Activated T-helper 2 cell treated with anti-CD3 and anti-CD28 coated beads, Interferon-gamma antibody, Interleukin-2, Interleukin-4, amounts not matched to agents 10 μg/mL and 5 μg/mL and 100 μg/mL, durations not matched to agents 14 hours and 24 hours and 36 hours (primary cell): ENCODE data around the gene IGFBP6. TPM values are rescaled to one million over a fixed set of nuclear protein-coding genes. Genes with fewer than 3 reads are reported as not detected.
"Not testable (repeated sequence)": the region's sequence is repeated elsewhere in the genome, so short reads cannot be mapped to it uniquely, and the experiment has no call there.

ENCODE experiments used
- DNase-seq: peaks from one replicate; pipeline ENCODE4 v3.0.0; 2021; ENCODE audit warnings: low spot score
- H3K27ac Mint-ChIP-seq: one replicate; pipeline ENCODE4 v1.8.0; 2021; ENCODE audit warnings: mixed read lengths
- H3K27me3 Mint-ChIP-seq: one replicate; pipeline ENCODE4 v1.8.0; 2021; ENCODE audit warnings: low read depth, mixed read lengths
- H3K36me3 Mint-ChIP-seq: one replicate; pipeline ENCODE4 v1.8.0; 2021; ENCODE audit warnings: low read depth, mixed read lengths
- H3K4me1 Mint-ChIP-seq: one replicate; pipeline ENCODE4 v1.8.0; 2021; ENCODE audit warnings: low read depth, mixed read lengths
- H3K4me3 Mint-ChIP-seq: one replicate; pipeline ENCODE4 v1.8.0; 2021; ENCODE audit warnings: low read depth, mild to moderate bottlenecking, moderate library complexity, mixed read lengths
- H3K9me3 Mint-ChIP-seq: one replicate; pipeline ENCODE4 v1.8.0; 2021; ENCODE audit warnings: mixed read lengths
- intact Hi-C: fragments of 100-400 bp; cut with micrococcal nuclease; formaldehyde crosslinking; loops from one replicate; pipeline ENCODE4 v1.15.1; 2023
- total RNA-seq: library from RNA; stranded (reverse); gene quantifications from 2 replicates; pipeline ENCODE4 v1.2.3, GENCODE V29; 2022

Gene IGFBP6
- total RNA-seq, 1 donor from 2014 or later, result not detected

DNA sequence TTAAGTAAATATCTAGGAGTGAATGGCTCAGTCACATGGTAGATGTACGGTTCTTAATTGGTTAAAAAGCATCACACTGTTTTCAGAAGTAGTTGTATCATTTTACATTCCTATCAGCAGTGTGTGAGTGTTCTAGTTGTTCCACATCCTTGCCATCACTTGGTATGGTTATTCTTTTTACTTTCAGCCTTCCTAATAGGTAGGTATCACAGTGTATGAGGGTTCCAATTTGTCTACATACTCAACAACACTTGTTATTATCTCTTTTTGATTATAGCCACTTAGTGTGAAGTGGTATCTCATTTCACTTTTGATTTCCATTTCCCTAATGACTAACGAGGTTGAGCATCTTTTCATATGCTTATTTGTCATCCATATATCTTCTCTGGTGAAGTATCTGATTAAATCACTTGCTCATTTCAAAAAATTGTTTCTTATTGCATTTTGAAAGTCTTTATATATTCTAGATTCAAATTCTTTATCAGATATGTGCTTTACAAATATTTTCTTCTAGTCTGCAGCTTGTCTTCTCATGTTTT, 14.8 kb upstream of the IGFBP6 start:
- H3K27ac Mint-ChIP-seq, result peak overlapping the region; percentile 38
- peaks cover 8% of the 10 kb centered on the region for H3K9me3 Mint-ChIP-seq
- intact Hi-C loops, result no loop called here
- no peaks in the 10 kb centered on the region for H3K36me3 Mint-ChIP-seq
- DNase-seq, result no peak
- H3K4me3 Mint-ChIP-seq, result no peak overlapping the region
- H3K4me1 Mint-ChIP-seq, result peaks cover 18% of the 10 kb centered on the region
- H3K27me3 Mint-ChIP-seq, result peaks cover 14% of the 10 kb centered on the region

DNA sequence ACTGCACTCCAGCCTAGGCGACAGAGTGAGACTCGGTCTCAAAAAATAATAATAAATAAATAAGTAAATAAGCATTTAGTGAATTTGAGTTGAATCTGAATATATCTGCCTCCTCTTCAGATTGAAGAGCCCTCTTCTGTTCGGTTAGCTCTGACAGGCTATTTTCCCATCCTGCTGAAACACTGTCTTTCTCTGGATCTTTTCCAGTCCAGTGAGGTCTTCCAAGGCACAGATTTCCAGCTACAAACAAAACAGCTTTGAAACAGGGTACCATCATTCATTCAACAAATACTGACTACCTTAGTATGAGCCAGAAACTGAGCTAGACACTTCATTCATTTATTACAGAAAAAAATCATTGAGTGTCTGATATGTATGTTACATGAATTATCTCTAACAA, 11.1 kb upstream of the IGFBP6 start:
- no peaks in the 10 kb centered on the region for H3K36me3 Mint-ChIP-seq
- H3K9me3 Mint-ChIP-seq, result peaks cover 8% of the 10 kb centered on the region
- peaks cover 29% of the 10 kb centered on the region for H3K27me3 Mint-ChIP-seq
- no peak overlapping the region for H3K4me3 Mint-ChIP-seq
- DNase-seq, result no peak
- H3K27ac Mint-ChIP-seq, result no peak overlapping the region
- intact Hi-C loops, result no loop called here
- H3K4me1 Mint-ChIP-seq, result peaks cover 6% of the 10 kb centered on the region

DNA sequence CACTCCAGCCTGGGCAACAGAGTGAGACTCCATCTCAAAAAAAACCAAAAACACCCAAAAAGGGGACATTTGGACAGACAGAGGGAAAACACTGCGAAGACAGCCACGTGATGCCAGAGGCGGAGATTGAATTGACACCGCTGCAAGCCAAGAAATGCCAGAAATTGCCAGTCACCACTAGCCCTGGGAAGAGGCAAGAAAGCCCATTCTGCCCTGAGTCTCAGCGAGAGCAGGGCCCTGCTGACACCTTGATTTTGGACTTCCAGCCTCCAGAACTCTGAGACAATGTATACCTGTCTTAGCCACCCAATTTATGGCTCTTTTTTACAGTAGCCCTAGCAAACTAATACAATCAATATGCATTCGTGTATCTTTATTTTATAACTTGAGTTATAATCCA, 7.4 kb upstream of the IGFBP6 start:
- H3K9me3 Mint-ChIP-seq, result no peaks in the 10 kb centered on the region
- H3K27ac Mint-ChIP-seq, result no peak overlapping the region
- no peak overlapping the region for H3K4me3 Mint-ChIP-seq
- DNase-seq, result no peak
- H3K36me3 Mint-ChIP-seq, result no peaks in the 10 kb centered on the region
- peaks cover 3% of the 10 kb centered on the region for H3K4me1 Mint-ChIP-seq
- intact Hi-C loops, result no loop called here
- peaks cover 32% of the 10 kb centered on the region for H3K27me3 Mint-ChIP-seq

DNA sequence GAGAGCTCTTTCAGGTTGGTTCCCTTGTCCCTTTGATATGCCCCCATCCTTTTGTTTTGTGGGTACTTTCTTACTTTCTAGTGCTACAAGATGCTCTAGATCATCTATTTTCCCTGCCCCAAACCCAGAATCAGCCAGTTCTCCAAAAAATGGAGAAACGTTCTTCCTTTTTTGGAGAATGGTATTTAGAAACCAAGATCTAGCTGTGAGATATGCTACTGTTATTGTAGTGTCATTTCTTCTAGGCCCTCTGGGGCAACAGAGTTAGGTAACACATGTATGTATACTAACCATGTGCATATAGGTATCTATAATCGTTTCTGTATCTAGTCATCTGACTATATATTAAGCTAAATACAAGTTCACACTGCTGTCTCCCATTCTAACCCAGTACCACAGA, 6.9 kb upstream of the IGFBP6 start:
- intact Hi-C loops, result no loop called here
- Mint-ChIP-seq H3K36me3 (no peaks in the 10 kb centered on the region), H3K9me3 (no peaks in the 10 kb centered on the region), H3K27ac (no peak overlapping the region), H3K4me1 (peaks cover 3% of the 10 kb centered on the region), H3K27me3 (peaks cover 33% of the 10 kb centered on the region), H3K4me3 (no peak overlapping the region)
- DNase-seq, result no peak

DNA sequence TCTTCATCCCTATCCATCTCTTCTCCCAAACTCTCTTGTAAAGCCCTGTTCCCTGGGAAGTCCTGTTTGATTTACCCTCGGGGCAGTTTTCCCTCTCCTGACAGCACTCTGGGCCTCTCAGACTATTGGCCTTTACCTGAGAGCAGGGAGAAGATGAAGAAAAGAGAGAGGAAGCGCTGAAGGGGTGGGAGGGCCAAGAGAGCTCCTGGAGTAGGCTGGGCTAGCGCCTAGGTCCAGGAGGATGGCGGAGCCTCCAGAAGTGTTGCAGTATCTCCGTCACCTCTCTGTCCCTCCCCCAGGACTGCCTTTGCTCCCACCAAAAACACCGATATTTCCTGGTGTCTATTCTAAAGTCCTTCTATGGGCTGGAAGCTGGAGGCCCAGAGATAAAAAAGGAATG, 5.7 kb upstream of the IGFBP6 start:
- Mint-ChIP-seq H3K4me3 (no peak overlapping the region), H3K9me3 (no peaks in the 10 kb centered on the region), H3K27me3 (peaks cover 33% of the 10 kb centered on the region), H3K27ac (no peak overlapping the region), H3K36me3 (no peaks in the 10 kb centered on the region), H3K4me1 (peaks cover 6% of the 10 kb centered on the region)
- DNase-seq, result no peak
- intact Hi-C loops, result no loop called here

DNA sequence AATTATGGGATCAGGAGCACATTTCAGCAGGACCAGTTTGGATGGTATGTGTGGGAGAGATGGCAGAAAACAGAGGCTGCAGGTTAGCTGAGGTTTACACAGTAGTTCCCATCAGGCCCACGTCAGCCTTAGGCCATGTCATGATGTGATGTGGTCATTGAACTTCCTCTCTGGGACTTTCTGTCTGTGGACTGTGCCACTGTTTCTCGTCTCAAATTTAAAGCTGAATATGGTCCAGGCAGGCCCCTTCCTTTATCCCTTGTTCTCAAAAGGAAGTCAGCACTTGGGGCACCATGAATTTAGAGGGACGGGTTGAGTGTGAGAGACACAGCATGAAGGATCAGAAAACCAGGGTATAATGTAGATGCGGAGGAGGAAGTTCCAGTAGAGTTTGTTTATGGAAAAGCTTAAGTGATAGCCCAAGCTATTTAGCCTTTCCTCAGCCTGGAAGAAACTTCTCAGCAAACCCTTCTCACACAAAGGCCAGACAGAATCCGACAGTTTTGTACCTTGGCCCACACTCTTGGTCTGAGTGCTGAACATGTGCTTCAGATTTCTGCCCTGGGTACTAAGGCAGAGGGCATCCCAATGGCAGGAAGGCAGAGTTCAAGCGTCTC, 3.6 kb upstream of the IGFBP6 start:
- Mint-ChIP-seq H3K9me3 (no peaks in the 10 kb centered on the region), H3K4me1 (peaks cover 21% of the 10 kb centered on the region), H3K36me3 (no peaks in the 10 kb centered on the region), H3K27me3 (peaks cover 25% of the 10 kb centered on the region), H3K4me3 (no peak overlapping the region), H3K27ac (no peak overlapping the region)
- DNase-seq, result no peak
- intact Hi-C loops, result no loop called here

DNA sequence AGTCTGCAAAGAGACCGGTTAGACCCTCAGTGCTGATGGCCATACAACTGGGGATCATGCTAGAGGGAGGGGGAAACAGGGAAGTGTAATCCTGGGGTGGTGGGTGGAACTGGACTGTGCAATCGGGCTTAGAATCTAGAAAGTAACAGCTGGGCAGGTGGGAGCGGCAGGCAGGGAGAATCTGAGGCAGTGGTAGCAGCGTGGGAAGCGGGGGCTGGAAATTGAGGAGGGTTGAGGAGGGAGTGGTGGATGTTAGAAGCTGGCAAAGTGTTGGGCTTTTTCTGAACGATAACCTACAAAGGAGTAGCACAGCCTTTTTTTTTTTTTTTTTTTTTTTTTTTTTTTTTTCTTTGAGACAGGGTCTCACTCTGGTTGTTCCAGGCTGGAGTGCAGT, 3.1 kb upstream of the IGFBP6 start:
- H3K27ac Mint-ChIP-seq, result no peak overlapping the region
- no peak overlapping the region for H3K4me3 Mint-ChIP-seq
- DNase-seq, result no peak
- peaks cover 26% of the 10 kb centered on the region for H3K4me1 Mint-ChIP-seq
- no peaks in the 10 kb centered on the region for H3K36me3 Mint-ChIP-seq
- no peaks in the 10 kb centered on the region for H3K9me3 Mint-ChIP-seq
- peaks cover 24% of the 10 kb centered on the region for H3K27me3 Mint-ChIP-seq
- intact Hi-C loops, result no loop called here

DNA sequence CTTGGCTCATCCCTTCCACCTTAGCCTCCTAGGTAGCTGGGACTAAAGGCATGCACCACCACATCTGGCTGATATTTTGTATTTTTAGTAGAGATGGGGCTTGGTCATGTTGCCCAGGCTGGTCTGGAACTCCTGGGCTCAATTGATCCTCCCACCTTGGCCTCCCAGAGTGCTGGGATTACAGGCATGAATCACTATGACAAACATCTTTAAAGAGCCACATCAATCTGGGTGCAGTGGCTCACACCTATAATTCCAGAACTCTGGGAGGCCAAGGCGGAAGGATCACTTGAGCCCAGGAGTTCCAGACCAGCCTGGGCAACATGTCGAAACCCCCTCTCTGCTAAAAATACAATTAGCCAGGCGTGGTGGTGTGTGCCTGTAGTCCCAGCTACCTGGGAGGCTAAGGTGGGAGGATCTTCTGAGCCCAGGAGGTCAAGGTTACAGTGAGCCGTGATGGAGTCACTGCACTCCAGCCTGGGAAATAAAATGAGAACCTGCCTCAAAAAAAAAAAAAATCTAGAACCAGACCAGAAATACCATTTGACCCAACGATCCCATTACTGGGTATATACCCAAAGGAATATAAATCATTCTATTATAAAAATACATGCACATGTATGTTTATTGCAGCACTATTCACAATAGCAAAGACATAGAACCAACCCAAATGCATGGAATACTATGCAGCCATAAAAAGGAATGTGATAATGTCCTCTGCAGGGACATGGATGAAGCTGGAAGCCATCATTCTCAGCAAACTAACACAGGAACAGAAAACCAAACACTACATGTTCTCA, 2.5 kb upstream of the IGFBP6 start:
- DNase-seq, H3K36me3 Mint-ChIP-seq, H3K27ac Mint-ChIP-seq, H3K4me3 Mint-ChIP-seq, H3K9me3 Mint-ChIP-seq, intact Hi-C loops: not testable (repeated sequence)
- peaks cover 24% of the 10 kb centered on the region for H3K27me3 Mint-ChIP-seq
- peaks cover 27% of the 10 kb centered on the region for H3K4me1 Mint-ChIP-seq

DNA sequence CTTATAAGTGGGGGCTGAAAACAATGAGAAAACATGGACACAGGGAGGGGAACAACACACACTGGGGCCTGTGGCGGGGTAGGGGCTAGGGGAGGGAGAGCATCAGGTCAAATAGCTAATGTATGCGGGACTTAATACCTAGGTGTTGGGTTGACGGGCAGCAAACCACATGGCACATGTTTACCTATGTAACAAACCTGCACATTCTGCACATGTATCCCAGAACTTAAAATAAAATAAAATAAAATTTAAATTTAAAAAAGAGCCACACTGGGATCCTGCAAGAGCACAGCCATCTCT, 1.9 kb upstream of the IGFBP6 start:
- H3K4me1 Mint-ChIP-seq, result peaks cover 27% of the 10 kb centered on the region
- intact Hi-C loops, DNase-seq, H3K9me3 Mint-ChIP-seq, H3K27ac Mint-ChIP-seq, H3K36me3 Mint-ChIP-seq, H3K4me3 Mint-ChIP-seq: not testable (repeated sequence)
- peaks cover 22% of the 10 kb centered on the region for H3K27me3 Mint-ChIP-seq

DNA sequence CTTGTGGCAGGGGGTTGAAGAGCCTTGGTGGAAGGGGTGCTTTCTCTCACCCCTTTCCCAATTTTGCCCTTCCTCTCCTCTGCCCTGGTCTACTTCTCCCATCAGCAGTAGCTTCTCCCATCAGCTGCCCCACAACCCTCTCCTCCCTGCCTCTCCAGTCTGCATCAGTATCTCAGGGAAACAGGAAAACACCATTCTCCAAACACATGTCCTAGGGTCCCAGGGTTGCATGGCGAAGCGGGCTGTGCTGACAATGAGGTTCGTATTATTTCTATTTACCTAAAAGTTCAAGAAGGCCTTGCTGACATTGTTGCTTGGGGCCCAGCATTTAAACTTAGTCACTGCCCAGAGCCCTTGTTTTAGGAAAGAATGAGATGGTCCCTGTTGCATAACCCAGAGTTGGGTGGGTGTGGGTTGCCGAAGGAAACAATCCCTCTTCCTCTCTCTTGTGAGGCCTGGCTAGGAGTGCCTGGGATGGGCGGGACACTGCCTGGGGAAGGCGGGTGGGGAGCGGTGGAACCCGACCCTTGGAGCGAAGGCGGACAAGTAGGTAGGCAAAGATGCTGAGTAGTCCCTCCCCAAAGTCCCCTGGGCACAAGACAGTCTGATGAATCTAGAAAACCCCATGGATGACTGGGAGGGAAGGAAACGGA, 1.3 kb upstream of the IGFBP6 start:
- intact Hi-C loops, result no loop called here
- H3K36me3 Mint-ChIP-seq, result no peaks in the 10 kb centered on the region

DNA sequence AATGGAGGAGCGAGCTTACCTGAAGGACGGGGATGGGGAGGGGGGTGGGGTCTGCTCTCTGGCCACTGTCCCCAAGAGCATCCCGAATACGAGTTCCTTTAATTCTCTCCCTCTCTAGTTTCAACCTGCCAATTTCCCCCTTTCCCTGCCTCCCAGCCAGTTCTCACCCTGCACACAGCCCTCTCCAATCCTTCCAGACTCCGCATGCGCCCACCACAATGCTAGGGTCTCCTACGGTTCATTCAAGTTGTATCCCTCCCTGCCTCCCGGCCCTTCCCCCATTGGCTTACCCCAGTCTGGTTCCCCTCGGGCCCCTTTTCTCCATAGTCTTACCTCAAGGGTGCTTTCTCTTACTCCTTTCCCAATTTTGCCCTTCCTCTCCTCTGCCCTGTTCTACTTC, 708 bp upstream of the IGFBP6 start:
- no peak overlapping the region for H3K27ac Mint-ChIP-seq
- no peak for DNase-seq
- H3K27me3 Mint-ChIP-seq, result peaks cover 16% of the 10 kb centered on the region

More for the DNA sequence above, 1.3 kb upstream of the IGFBP6 start:
- H3K9me3 Mint-ChIP-seq, result no peaks in the 10 kb centered on the region
- peak overlapping the region; percentile 19 for H3K4me3 Mint-ChIP-seq
- H3K4me1 Mint-ChIP-seq, result peaks cover 27% of the 10 kb centered on the region
- H3K27ac Mint-ChIP-seq, result no peak overlapping the region
- DNase-seq, result no peak
- H3K27me3 Mint-ChIP-seq, result peaks cover 19% of the 10 kb centered on the region

DNA sequence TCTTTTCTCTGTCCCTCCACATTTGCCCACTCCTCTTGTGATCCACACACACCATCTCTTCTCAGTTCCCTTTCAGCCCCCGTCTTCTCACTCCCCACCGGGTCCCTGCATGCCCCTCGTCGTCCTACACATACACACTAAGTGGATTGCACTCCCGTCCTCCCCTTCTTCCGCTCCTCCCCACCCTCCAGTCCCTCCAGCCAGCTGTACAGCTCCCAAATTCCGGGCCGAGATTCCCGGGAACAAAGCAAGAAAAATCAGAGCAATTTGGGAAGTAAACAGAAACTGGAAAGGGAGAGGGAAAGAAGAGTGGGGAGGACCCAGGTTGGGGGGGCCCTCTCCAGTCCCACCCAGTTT, 282 bp upstream of the IGFBP6 start:
- no peak for DNase-seq
- H3K36me3 Mint-ChIP-seq, result no peaks in the 10 kb centered on the region

More for the DNA sequence above, 708 bp upstream of the IGFBP6 start:
- H3K4me1 Mint-ChIP-seq, result peaks cover 27% of the 10 kb centered on the region
- no peaks in the 10 kb centered on the region for H3K36me3 Mint-ChIP-seq
- peak overlapping the region; percentile 61 for H3K4me3 Mint-ChIP-seq
- H3K9me3 Mint-ChIP-seq, result no peaks in the 10 kb centered on the region
- intact Hi-C loops, result no loop called here

More for the DNA sequence above, 282 bp upstream of the IGFBP6 start:
- peak overlapping the region; percentile 61 for H3K4me3 Mint-ChIP-seq
- peaks cover 16% of the 10 kb centered on the region for H3K27me3 Mint-ChIP-seq
- H3K27ac Mint-ChIP-seq, result no peak overlapping the region
- H3K9me3 Mint-ChIP-seq, result no peaks in the 10 kb centered on the region
- H3K4me1 Mint-ChIP-seq, result peaks cover 28% of the 10 kb centered on the region
- intact Hi-C loops, result no loop called here
